Measurements from ENCODE around the gene TMEM94. TPM values are rescaled to one million over a fixed set of nuclear protein-coding genes. Genes with fewer than 3 reads are reported as not detected.

TMEM94 gene
- polyA plus RNA-seq, 4 donors = 41.8 to 87.7 (median 60.3) TPM

DNA sequence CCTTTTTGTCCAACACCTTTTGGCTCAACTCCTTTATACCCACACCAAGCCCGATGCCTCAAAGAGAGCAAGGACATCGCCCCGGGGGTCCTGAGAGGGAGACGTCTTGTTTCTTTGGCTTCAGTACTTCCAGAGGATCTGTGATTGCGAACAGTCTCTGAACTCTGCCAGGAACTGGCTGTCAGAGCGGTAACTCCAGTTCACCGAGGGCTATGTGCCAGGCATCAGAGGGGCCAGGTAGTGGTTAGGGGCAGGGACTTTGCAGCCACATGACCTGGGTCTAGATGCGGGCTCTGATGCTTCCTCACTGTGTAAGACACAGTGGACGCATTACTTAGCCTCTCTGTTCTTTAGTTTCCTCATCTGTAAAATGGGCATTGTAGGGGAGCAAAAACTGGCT, 90.7 kb downstream of the TMEM94 start:
- H3K27me3 ChIP-seq (ENCODE audit: control insufficient read depth in 3 of 3, insufficient read depth in 3 of 3, low read length in 3 of 3) = no peaks in the 10 kb centered on the region
- H3K4me3 ChIP-seq (ENCODE audit: low read depth in 1 of 3, low read length in 3 of 3) = no peak overlapping the region
- H3K4me1 ChIP-seq (ENCODE audit: control insufficient read depth in 3 of 3, insufficient read depth in 2 of 3, low read depth in 1 of 3, low read length in 2 of 3) = peaks cover 0 to 79% (median under 1%) of the 10 kb centered on the region in 3 donors
- H3K9me3 ChIP-seq (ENCODE audit: control insufficient read depth in 2 of 2, insufficient read depth in 1 of 2, low read depth in 1 of 2, low read length in 1 of 2) = no peaks in the 10 kb centered on the region
- H3K36me3 ChIP-seq (ENCODE audit: control insufficient read depth in 3 of 3, insufficient read depth in 2 of 3, low read depth in 1 of 3, low read length in 3 of 3) = peaks cover 2 to 86% (median 3%) of the 10 kb centered on the region in 3 donors
- 88 to 93% (median 92%) methylated on average over 9 of the region's 9 CpGs for WGBS, 3 donors
- FAIRE-seq (no peak), DNase-seq (no peak)
- peak overlapping the region in 2 of 3 donors; percentile 32 to 96 for H3K27ac ChIP-seq (ENCODE audit: low read depth in 1 of 3, low read length in 2 of 3)

DNA sequence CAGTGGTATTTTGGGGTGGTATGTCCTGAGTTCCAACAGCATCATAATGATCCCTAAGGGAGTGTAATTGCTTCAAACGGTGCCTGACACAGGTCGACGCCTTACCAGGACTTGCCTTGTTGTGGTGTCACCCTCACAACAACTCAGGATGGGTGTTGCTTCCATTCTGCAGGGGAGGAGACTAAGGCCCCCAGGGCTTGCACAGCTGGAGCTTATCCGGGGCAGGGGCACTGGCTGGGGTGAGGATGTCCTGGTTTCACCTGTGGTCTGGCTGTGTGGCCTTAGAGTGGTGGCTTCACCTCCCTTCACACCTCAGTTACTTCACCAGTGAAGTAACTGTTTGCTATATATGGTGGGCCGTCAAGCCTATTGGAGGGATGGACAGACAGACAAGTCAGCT, 92.4 kb downstream of the TMEM94 start:
- WGBS, 3 donors = 28 to 59% (median 30%) methylated on average over 5 of the region's 5 CpGs
- peaks cover 0 to 73% (median 0%) of the 10 kb centered on the region in 3 donors for H3K4me1 ChIP-seq (ENCODE audit: control insufficient read depth in 3 of 3, insufficient read depth in 2 of 3, low read depth in 1 of 3, low read length in 2 of 3)
- peak overlapping the region; percentile 96 to 99 (median 99) for H3K27ac ChIP-seq (ENCODE audit: low read depth in 1 of 3, low read length in 2 of 3)
- H3K4me3 ChIP-seq (ENCODE audit: low read depth in 1 of 3, low read length in 3 of 3) = no peak overlapping the region
- DNase-seq = peak in 1 of 2 donors; percentile 32
- peaks cover 4 to 84% (median 7%) of the 10 kb centered on the region in 3 donors for H3K36me3 ChIP-seq (ENCODE audit: control insufficient read depth in 3 of 3, insufficient read depth in 2 of 3, low read depth in 1 of 3, low read length in 3 of 3)
- no peaks in the 10 kb centered on the region for H3K27me3 ChIP-seq (ENCODE audit: control insufficient read depth in 3 of 3, insufficient read depth in 3 of 3, low read length in 3 of 3)
- no peaks in the 10 kb centered on the region for H3K9me3 ChIP-seq (ENCODE audit: control insufficient read depth in 2 of 2, insufficient read depth in 1 of 2, low read depth in 1 of 2, low read length in 1 of 2)
- no peak for FAIRE-seq

Other genes starting within 250 kb of the TMEM94 start
- 10 to 100 TPM; 17.6 to 39.1 (median 22.4) TPM for gene GGA3, start 195.0 kb upstream of the TMEM94 start, polyA plus RNA-seq
- 10 to 100 TPM; 55.9 to 88.6 (median 74.4) TPM for gene MRPS7, start 194.8 kb upstream of the TMEM94 start, polyA plus RNA-seq
- 10 to 100 TPM; 13.0 to 29.7 (median 22.9) TPM for gene MIF4GD, start 185.4 kb upstream of the TMEM94 start, polyA plus RNA-seq
- 10 to 100 TPM; 11.4 to 15.6 (median 12.7) TPM for gene SLC25A19, start 167.2 kb upstream of the TMEM94 start, polyA plus RNA-seq
- 10 to 100 TPM; 65.6 to 73.5 (median 68.0) TPM for gene GRB2, start 51.0 kb upstream of the TMEM94 start, polyA plus RNA-seq
- 10 to 100 TPM in 2 of 4 donors, 1 to 10 TPM in 2; 7.6 to 15.6 (median 10.9) TPM for gene CASKIN2, start 58.9 kb downstream of the TMEM94 start, polyA plus RNA-seq
- 10 to 100 TPM; 35.5 to 91.1 (median 69.4) TPM for gene TSEN54, start 59.9 kb downstream of the TMEM94 start, polyA plus RNA-seq
- 100 to 1,000 TPM; 140 to 365 (median 244) TPM for gene LLGL2, start 69.1 kb downstream of the TMEM94 start, polyA plus RNA-seq
- gene MYO15B, start 131.2 kb downstream of the TMEM94 start, polyA plus RNA-seq = 1,000 to 10,000 TPM in 2 of 4 donors, 100 to 1,000 TPM in 2; 279 to 3,618 (median 1,437) TPM
- 100 to 1,000 TPM in 1 of 4 donors, 10 to 100 TPM in 3; 10.4 to 114 (median 52.9) TPM for gene SMIM5, start 176.8 kb downstream of the TMEM94 start, polyA plus RNA-seq
- gene RECQL5, start 210.5 kb downstream of the TMEM94 start, polyA plus RNA-seq = 10 to 100 TPM; 14.6 to 41.2 (median 17.9) TPM
- 10 to 100 TPM; 52.6 to 92.7 (median 75.0) TPM for gene SAP30BP, start 210.7 kb downstream of the TMEM94 start, polyA plus RNA-seq

Data from small intestine (tissue), 7 donors.